K562 (cell line): ENCODE data around the gene DCTN1. TPM values are rescaled to one million over a fixed set of nuclear protein-coding genes. Genes with fewer than 3 reads are reported as not detected.

Experiments used
- BHLHE40 ChIP-seq: IDR thresholded peaks from 2 replicates; pipeline ENCODE4 v1.6.1; 2011; ENCODE audit warnings: low read length, improper control_type of control experiment
- E2F4 ChIP-seq: sonication (generic); formaldehyde crosslinking; IDR thresholded peaks from 2 replicates; pipeline ENCODE4 v1.8.0; 2022; ENCODE audit warnings: mild to moderate bottlenecking, low read depth, missing genetic modification reagents
- ETS1 ChIP-seq: conservative IDR thresholded peaks from 2 replicates; pipeline ENCODE4 v1.6.1; 2011; ENCODE audit warnings: low read depth, mild to moderate bottlenecking, low read length; ENCODE audit not compliant: control insufficient read depth
- HEY1 ChIP-seq: fragments of 250-450 bp; sonication (Bioruptor Pico); IDR thresholded peaks from 2 replicates; pipeline ENCODE4 v1.5.0; 2020; ENCODE audit warnings: mild to moderate bottlenecking, moderate library complexity, borderline replicate concordance
- HOXB6 ChIP-seq: fragments of 250-450 bp; sonication (Bioruptor Pico); IDR thresholded peaks from 2 replicates; pipeline ENCODE4 v1.5.1; 2022; ENCODE audit warnings: mild to moderate bottlenecking, borderline replicate concordance
- KDM1A ChIP-seq, 2 experiments: fragments of 450-650 bp; IDR thresholded peaks; 2 replicates each; pipeline ENCODE4 v1.6.1; 2016; ENCODE audit warnings: mild to moderate bottlenecking in 2 of 2
- MYBL2 ChIP-seq, 2 experiments: fragments of 450-650 bp in 1 of 2; sonication (generic) in 1 of 2; formaldehyde crosslinking in 1 of 2; IDR thresholded peaks; 2 replicates each; pipeline versions ENCODE4 v1.6.1 to v1.8.1; 2017 to 2022; ENCODE audit warnings: borderline replicate concordance in 1 of 2, inconsistent platforms in 1 of 2, low read depth in 1 of 2, mild to moderate bottlenecking in 1 of 2, missing genetic modification reagents in 1 of 2, moderate library complexity in 1 of 2
- SNAPC5 ChIP-seq: fragments of 250-450 bp; sonication (Bioruptor Pico); IDR thresholded peaks from 2 replicates; pipeline ENCODE4 v1.8.0; 2021; ENCODE audit warnings: moderate library complexity, mild to moderate bottlenecking, inconsistent platforms
- TARDBP ChIP-seq: fragments of 450-650 bp; IDR thresholded peaks from 2 replicates; pipeline ENCODE4 v1.6.1; 2016
- ZFP91 ChIP-seq: sonication (generic); formaldehyde crosslinking; IDR thresholded peaks from 2 replicates; pipeline ENCODE4 v1.8.0; 2022; ENCODE audit warnings: mild to moderate bottlenecking, missing genetic modification reagents
- ZNF316 ChIP-seq: fragments of 450-650 bp; IDR thresholded peaks from 2 replicates; pipeline ENCODE4 v1.6.1; 2016
- ZNF318 ChIP-seq, 2 experiments: fragments of 450-650 bp; IDR thresholded peaks; 2 replicates each; pipeline ENCODE4 v1.6.1; 2016; ENCODE audit warnings: mild to moderate bottlenecking in 2 of 2, borderline replicate concordance in 1 of 2, low read depth in 1 of 2, moderate library complexity in 1 of 2
- ZNF324 ChIP-seq: fragments of 250-450 bp; sonication (Bioruptor Pico); IDR thresholded peaks from 2 replicates; pipeline ENCODE4 v1.4.0; 2020; ENCODE audit warnings: mild to moderate bottlenecking
- ZNF561 ChIP-seq: fragments of 450-650 bp; formaldehyde crosslinking; conservative IDR thresholded peaks from 2 replicates; pipeline ENCODE4 v1.4.0; 2020; ENCODE audit warnings: mild to moderate bottlenecking, moderate library complexity
- ZZZ3 ChIP-seq: fragments of 450-650 bp; IDR thresholded peaks from 2 replicates; pipeline ENCODE4 v1.6.1; 2016; ENCODE audit warnings: antibody characterized with exemption, mild to moderate bottlenecking, moderate library complexity
- polyA plus RNA-seq, 8 experiments: library from polyadenylated mRNA; depleted of rRNA in 4 of 8; stranded (reverse) in 5 of 8; unstranded in 3 of 8; fragments of >200 nt; fragmentation: Nextera tagmentation in 2 of 8; fragmentation: Illumina TruSeq in 1 of 8; extraction: Ambion mirVana in 2 of 8; extraction: Trizol in 1 of 8; gene quantifications; 2 replicates each; pipeline versions ENCODE4 v1.2.1 to v1.2.3, GENCODE V29; 2011 to 2014; ENCODE audit warnings: inconsistent platforms in 1 of 8, missing spikeins in 1 of 8
- total RNA-seq, 7 experiments: library from RNA; depleted of rRNA in 6 of 7; stranded (reverse); fragments of >200 nt in 6 of 7; fragmentation: Illumina TruSeq in 2 of 7; extraction: Trizol in 2 of 7; gene quantifications; 2 replicates each; pipeline versions ENCODE4 v1.2.1 to v1.2.3, GENCODE V29; 2011 to 2021; ENCODE audit warnings: low replicate concordance in 1 of 7

Gene DCTN1
- total and polyA plus RNA-seq, 9 of the 15 experiments (the other 6 are each of a cell fraction or from before 2014, with no cell fraction given): 23.9 to 71.7 (median 45.0) TPM

- TF ChIP-seq BHLHE40 (peak; percentile 97), ZFP91 (CRISPR knock-in tag) (no peak), SNAPC5 (CRISPR knock-in tag) (no peak), ZNF324 (CRISPR knock-in tag) (no peak), MYBL2 (IDR thresholded peaks at IDR 0.05; ENCODE audit: low read depth) (no peak), MYBL2 (CRISPR knock-in tag; IDR thresholded peaks at IDR 0.05; ENCODE audit: borderline replicate concordance) (no peak), ZNF561 (CRISPR knock-in tag) (no peak), E2F4 (CRISPR knock-in tag) (no peak), ETS1 (no peak; the same call in 1 of the 2 replicates), ZNF318 (IDR thresholded peaks at IDR 0.05; ENCODE audit: borderline replicate concordance in 1 of 2, low read depth in 1 of 2) (no peak), KDM1A (IDR thresholded peaks at IDR 0.05) (no peak; a peak in 1 of 4 replicates), HOXB6 (CRISPR knock-in tag) (no peak), TARDBP (no peak), ZZZ3 (no peak), HEY1 (CRISPR knock-in tag) (no peak), ZNF316 (no peak)
Measured at GRCh38 chr2:74421221-74421870, 41.2 kb upstream of the DCTN1 start, which contains the start of the genes C2orf81 and WDR54 (continued).
